Duodenal mucosa (tissue), 2 donors: ENCODE results near the gene IFIT3.
"Not testable (repeated sequence)": the region's sequence is repeated elsewhere in the genome, so short reads cannot be mapped to it uniquely, and the experiment has no call there.

Experiments
- H3K27ac ChIP-seq: one replicate; pipeline ENCODE4 v1.7.0; 2013; ENCODE audit warnings: low read depth, low read length
- H3K27me3 ChIP-seq, 2 donors: one replicate each; pipeline ENCODE4 v1.7.0; 2013; ENCODE audit warnings: low read length in 2 of 2, control low read depth in 1 of 2; ENCODE audit not compliant: insufficient read depth in 2 of 2, control insufficient read depth in 1 of 2
- H3K36me3 ChIP-seq, 2 donors: one replicate each; pipeline ENCODE4 v1.7.0; 2013; ENCODE audit warnings: low read length in 2 of 2, control low read depth in 1 of 2; ENCODE audit not compliant: insufficient read depth in 2 of 2, control insufficient read depth in 1 of 2
- H3K4me1 ChIP-seq, 2 donors: one replicate each; pipeline ENCODE4 v1.7.0; 2013; ENCODE audit warnings: low read length in 2 of 2, control low read depth in 1 of 2; ENCODE audit not compliant: insufficient read depth in 2 of 2, control insufficient read depth in 1 of 2
- H3K4me3 ChIP-seq, 2 donors: one replicate each; pipeline ENCODE4 v1.7.0; 2013; ENCODE audit warnings: low read length in 2 of 2, low read depth in 1 of 2
- H3K9ac ChIP-seq, 2 donors: one replicate each; pipeline ENCODE4 v1.7.0; 2013; ENCODE audit warnings: low read length in 2 of 2, low read depth in 1 of 2
- H3K9me3 ChIP-seq, 2 donors: one replicate each; pipeline ENCODE4 v1.7.0; 2013; ENCODE audit warnings: low read length in 2 of 2, control low read depth in 1 of 2; ENCODE audit not compliant: control insufficient read depth in 1 of 2

IFIT3 gene

DNA sequence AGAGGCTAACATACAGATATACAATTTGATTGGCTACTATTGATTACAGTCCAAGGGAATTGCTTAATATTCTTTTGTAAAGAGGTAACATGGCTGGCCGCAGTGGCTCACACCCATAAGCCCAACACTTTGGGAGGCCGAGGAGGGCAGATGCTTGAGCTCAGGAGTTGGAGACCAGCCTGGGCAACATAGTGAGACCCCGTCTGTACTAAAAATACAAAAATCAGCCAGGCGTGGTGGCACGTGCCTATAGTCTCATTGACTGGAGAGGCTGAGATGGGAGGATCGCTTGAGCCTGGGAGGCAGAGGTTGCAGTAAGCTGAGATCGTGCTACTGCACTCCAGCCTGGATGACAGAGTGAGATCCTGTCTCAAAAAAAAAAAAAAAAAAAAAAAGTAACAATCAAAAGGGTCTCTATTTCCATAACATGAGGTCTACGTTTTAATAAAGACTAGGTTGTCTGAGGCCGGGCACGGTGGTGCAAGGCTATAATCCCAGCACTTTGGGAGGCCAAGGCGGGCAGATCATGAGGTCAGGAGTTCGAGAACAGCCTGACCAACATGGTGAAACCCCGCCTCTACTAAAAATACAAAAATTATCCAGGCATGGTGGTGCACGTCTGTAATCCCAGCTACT lies 3.8 kb downstream of the IFIT3 start:
- Histone ChIP-seq H3K4me3 (peak overlapping the region; percentile 73 to 77), H3K9ac (peak overlapping the region; percentile 57 to 67), H3K4me1 (peaks cover 36 to 47% of the 10 kb centered on the region in 2 donors)
- H3K9me3 ChIP-seq, H3K27me3 ChIP-seq, H3K36me3 ChIP-seq, H3K27ac ChIP-seq: not testable (repeated sequence)

GRCh38 chr10:89332123-89332633 lies 4.4 kb downstream of the IFIT3 start:
- no peaks in the 10 kb centered on the region for H3K27me3 ChIP-seq
- peak overlapping the region; percentile 65 for H3K27ac ChIP-seq
- H3K9me3 ChIP-seq, result no peaks in the 10 kb centered on the region
- peak overlapping the region; percentile 73 to 77 for H3K4me3 ChIP-seq
- no peaks in the 10 kb centered on the region for H3K36me3 ChIP-seq
- peaks cover 36 to 47% of the 10 kb centered on the region in 2 donors for H3K4me1 ChIP-seq
- peak overlapping the region; percentile 57 to 67 for H3K9ac ChIP-seq

GRCh38 chr10:89335226-89335625 lies 7.4 kb downstream of the IFIT3 start:
- Histone ChIP-seq H3K9me3 (no peaks in the 10 kb centered on the region), H3K9ac (no peak overlapping the region), H3K4me1 (peaks cover 31 to 43% of the 10 kb centered on the region in 2 donors), H3K4me3 (no peak overlapping the region), H3K27me3 (no peaks in the 10 kb centered on the region), H3K36me3 (peaks cover 9 to 15% of the 10 kb centered on the region in 2 donors), H3K27ac (no peak overlapping the region)

DNA sequence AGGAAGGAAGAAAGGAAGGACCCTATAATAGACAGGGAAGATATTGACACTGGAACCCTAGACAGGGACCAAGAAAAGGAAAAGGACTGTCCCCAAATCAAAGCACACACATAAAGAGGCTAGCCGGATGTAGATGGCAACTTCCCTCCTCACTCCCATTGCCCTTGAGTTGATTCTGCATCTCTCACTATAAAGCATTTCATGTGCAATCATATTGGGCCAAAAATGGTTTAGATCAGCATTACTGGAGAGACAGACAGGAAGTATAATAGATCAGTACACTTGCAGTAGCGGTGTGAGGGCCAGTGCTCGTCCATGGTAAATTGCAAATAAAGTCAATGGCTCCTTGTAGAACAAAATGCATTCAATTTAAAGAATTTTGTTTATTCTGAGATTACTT lies 8.4 kb downstream of the IFIT3 start:
- Histone ChIP-seq H3K27me3 (no peaks in the 10 kb centered on the region), H3K27ac (no peak overlapping the region), H3K36me3 (peaks cover 9 to 15% of the 10 kb centered on the region in 2 donors), H3K4me3 (no peak overlapping the region), H3K9me3 (no peaks in the 10 kb centered on the region), H3K4me1 (peaks cover 37 to 43% of the 10 kb centered on the region in 2 donors), H3K9ac (no peak overlapping the region)

- Histone ChIP-seq H3K4me1 (peaks cover 40 to 44% of the 10 kb centered on the region in 2 donors), H3K4me3 (no peak overlapping the region), H3K36me3 (peaks cover 9 to 15% of the 10 kb centered on the region in 2 donors), H3K9ac (no peak overlapping the region), H3K9me3 (no peaks in the 10 kb centered on the region), H3K27me3 (no peaks in the 10 kb centered on the region), H3K27ac (no peak overlapping the region)
Measured at GRCh38 chr10:89337484-89337883, 9.7 kb downstream of the IFIT3 start.

DNA sequence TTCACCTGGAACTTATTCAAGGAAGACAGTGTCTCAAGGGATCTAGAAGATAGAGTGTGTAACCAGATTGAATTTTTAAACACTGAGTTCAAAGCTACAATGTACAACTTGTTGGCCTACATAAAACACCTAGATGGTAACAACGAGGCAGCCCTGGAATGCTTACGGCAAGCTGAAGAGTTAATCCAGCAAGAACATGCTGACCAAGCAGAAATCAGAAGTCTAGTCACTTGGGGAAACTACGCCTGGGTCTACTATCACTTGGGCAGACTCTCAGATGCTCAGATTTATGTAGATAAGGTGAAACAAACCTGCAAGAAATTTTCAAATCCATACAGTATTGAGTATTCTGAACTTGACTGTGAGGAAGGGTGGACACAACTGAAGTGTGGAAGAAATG lies 10.9 kb downstream of the IFIT3 start:
- Histone ChIP-seq H3K9me3 (no peaks in the 10 kb centered on the region), H3K27me3 (no peaks in the 10 kb centered on the region), H3K4me1 (peaks cover 28 to 34% of the 10 kb centered on the region in 2 donors), H3K36me3 (peaks cover 9 to 15% of the 10 kb centered on the region in 2 donors), H3K9ac (no peak overlapping the region), H3K27ac (no peak overlapping the region), H3K4me3 (no peak overlapping the region)

DNA sequence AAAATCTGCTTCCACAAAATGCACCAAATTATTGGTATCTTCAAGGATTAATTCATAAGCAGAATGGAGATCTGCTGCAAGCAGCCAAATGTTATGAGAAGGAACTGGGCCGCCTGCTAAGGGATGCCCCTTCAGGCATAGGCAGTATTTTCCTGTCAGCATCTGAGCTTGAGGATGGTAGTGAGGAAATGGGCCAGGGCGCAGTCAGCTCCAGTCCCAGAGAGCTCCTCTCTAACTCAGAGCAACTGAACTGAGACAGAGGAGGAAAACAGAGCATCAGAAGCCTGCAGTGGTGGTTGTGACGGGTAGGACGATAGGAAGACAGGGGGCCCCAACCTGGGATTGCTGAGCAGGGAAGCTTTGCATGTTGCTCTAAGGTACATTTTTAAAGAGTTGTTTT lies 12.1 kb downstream of the IFIT3 start:
- Histone ChIP-seq H3K9me3 (no peaks in the 10 kb centered on the region), H3K27ac (no peak overlapping the region), H3K36me3 (peaks cover 9 to 15% of the 10 kb centered on the region in 2 donors), H3K4me1 (peaks cover 21 to 30% of the 10 kb centered on the region in 2 donors), H3K9ac (no peak overlapping the region), H3K27me3 (no peaks in the 10 kb centered on the region), H3K4me3 (no peak overlapping the region)

DNA sequence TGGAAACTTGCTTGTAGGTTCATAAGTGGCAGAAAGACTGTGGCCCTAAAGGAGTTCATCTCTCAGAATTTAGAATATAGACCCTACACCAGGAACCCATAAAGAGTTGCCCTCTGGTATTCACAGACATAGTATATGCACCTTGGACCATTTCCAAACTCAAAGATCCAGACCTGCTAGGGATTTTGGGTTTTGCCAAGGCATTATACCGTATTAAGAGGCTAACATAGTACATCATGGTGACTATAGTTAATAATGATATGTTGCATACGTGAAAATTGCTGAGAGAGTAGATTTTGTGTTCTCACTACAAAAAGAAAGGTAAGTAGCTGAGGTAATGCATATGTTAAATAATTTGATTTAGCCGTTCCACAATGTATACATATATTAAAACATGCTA lies 13.9 kb downstream of the IFIT3 start:
- no peaks in the 10 kb centered on the region for H3K27me3 ChIP-seq
- H3K9me3 ChIP-seq, result no peaks in the 10 kb centered on the region
- no peak overlapping the region for H3K9ac ChIP-seq
- peaks cover 22 to 35% of the 10 kb centered on the region in 2 donors for H3K4me1 ChIP-seq
- no peak overlapping the region for H3K27ac ChIP-seq
- no peak overlapping the region for H3K4me3 ChIP-seq
- peaks cover 9 to 15% of the 10 kb centered on the region in 2 donors for H3K36me3 ChIP-seq

DNA sequence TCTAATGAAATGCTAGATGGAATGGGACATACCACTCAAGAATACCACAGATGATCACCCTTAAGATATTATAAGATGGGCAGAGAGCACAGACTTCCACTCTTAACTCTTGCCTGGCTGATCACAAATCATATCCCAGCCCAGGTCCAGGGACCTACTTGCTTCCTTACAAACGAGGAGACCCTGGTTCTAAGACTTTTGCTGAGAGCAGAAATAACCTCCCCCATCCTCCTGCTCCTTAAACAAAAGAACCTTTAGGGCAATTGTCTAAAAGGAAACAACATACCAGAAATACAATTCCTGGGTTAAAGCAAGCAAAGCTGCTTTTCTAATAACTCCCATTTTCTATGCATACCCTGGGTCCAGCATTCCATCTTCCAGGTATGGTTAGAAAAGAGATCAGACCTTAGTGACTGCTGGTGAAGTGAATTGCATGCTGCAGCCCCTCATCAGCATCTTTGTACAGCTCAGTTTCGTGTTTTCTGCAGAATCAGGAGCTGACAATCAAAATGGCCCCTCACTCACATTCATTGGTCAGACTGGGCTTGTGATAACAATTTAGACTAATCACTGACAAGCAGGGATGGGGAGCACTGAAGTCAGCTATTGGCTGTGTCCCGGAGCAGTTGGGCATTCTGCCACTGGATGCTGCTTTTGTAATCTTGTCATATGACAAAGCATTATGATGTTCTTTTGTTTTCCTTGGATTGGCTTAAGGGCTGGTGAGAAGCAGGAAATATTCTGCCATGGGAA lies 14.6 kb downstream of the IFIT3 start:
- peaks cover 28 to 42% of the 10 kb centered on the region in 2 donors for H3K4me1 ChIP-seq
- no peak overlapping the region for H3K4me3 ChIP-seq
- H3K9ac ChIP-seq, result no peak overlapping the region
- H3K9me3 ChIP-seq, result no peaks in the 10 kb centered on the region
- H3K27me3 ChIP-seq, result no peaks in the 10 kb centered on the region
- peaks cover 9 to 15% of the 10 kb centered on the region in 2 donors for H3K36me3 ChIP-seq
- H3K27ac ChIP-seq, result no peak overlapping the region

DNA sequence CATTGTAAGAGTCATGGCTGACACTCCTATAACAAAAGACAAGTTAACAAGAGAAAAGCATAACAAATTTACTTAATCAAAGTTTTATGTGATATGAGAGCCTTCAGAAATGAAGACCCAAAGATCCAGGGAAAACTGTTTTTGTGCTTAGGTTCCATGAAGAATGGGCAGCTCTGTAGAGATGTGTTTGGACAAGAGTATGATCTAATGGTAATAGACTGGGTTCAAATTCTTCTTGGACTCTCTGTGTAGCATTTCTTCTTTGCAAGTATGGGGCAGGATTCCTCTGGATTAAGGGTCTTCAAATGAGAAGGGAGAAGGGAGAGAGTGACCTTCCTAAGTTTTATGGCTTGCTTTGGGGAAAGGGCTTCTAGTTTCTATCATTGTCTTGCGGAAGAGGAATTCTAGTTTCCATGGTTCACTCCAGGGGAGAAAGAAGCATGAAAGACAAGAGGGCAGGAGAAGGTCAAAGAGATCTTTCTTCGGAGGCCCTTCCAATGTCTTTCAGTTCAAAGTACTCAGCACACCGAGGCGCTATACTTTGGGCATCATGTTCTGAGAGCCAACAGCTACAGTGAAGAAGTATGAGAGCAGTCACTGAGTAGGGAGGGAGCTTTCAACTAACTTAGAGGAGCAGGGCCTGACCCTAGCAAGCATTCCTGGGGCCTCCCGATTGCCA lies 15.4 kb downstream of the IFIT3 start:
- no peaks in the 10 kb centered on the region for H3K27me3 ChIP-seq
- no peaks in the 10 kb centered on the region for H3K9me3 ChIP-seq
- H3K27ac ChIP-seq, result no peak overlapping the region
- no peak overlapping the region for H3K4me3 ChIP-seq
- H3K36me3 ChIP-seq, result peaks cover 7 to 15% of the 10 kb centered on the region in 2 donors
- H3K4me1 ChIP-seq, result peaks cover 28 to 39% of the 10 kb centered on the region in 2 donors
- no peak overlapping the region for H3K9ac ChIP-seq
